K562 (cell line): ENCODE measurements around the gene PLEKHG3. TPM values are rescaled to one million over a fixed set of nuclear protein-coding genes. Genes with fewer than 3 reads are reported as not detected.

Experiments used
- ATAC-seq: fragments of 200-7000 bp; cut with Tn5 transposase; 3 replicates; pipeline ENCODE4 v1.9.1; 2020; ENCODE audit warnings: moderate library complexity
- BruUV-seq: library from RNA; stranded (reverse); fragments of 400-500 nt; replicated peaks from 2 replicates; lab custom pipeline; 2021; lab: Mats Ljungman, UMichigan
- CTCF ChIA-PET: fragments of 300-600 bp; formaldehyde crosslinking; extraction: SDS; loops from one replicate; lab custom pipeline; 2021; ENCODE audit warnings: low intra/inter-chr PET ratio; lab: Yijun Ruan, JAX
- POLR2A ChIA-PET: fragments of 300-600, 350-650 bp; sonication (Branson Sonifier 250); formaldehyde crosslinking; extraction: SDS; loops from one replicate; lab custom pipeline; 2021; ENCODE audit warnings: antibody characterized with exemption, inconsistent platforms; lab: Yijun Ruan, JAX
- DNase-seq, 4 experiments: peaks; one replicate each; pipeline versions ENCODE4 v3.0.0 to v3.0.0-alpha.2; 2011 to 2018; ENCODE audit warnings: low spot score in 3 of 4, mixed read lengths in 3 of 4; ENCODE audit errors: extremely low read depth in 1 of 4
- FAIRE-seq: peaks from 2 replicates; lab custom pipeline; 2011; peaks lifted over from hg19 to GRCh38; lab: Jason Lieb, UNC
- H2AFZ ChIP-seq: 2 replicates; pipeline ENCODE4 v1.6.0; 2011; ENCODE audit warnings: low read depth, low read length, control low read depth, inconsistent platforms
- H3K27ac ChIP-seq: fragments of 200-600 bp; 3 replicates; pipeline ENCODE4 v1.8.0; 2011; ENCODE audit warnings: low read depth, mild to moderate bottlenecking, control low read depth, inconsistent platforms, low read length, moderate library complexity, mixed read lengths; ENCODE audit errors: extremely low read depth
- H3K27me3 ChIP-seq, 2 experiments: fragments of 300-600 bp in 1 of 2; 2 replicates in 1 of 2; 3 replicates in 1 of 2; pipeline versions ENCODE4 v1.6.0 to v1.8.0; 2011; ENCODE audit warnings: inconsistent platforms in 2 of 2, low read length in 2 of 2, mild to moderate bottlenecking in 1 of 2, mixed read lengths in 1 of 2, moderate library complexity in 1 of 2; ENCODE audit not compliant: control insufficient read depth in 2 of 2, insufficient read depth in 2 of 2
- H3K36me3 ChIP-seq: fragments of 300-600 bp; 3 replicates; pipeline ENCODE4 v1.8.0; 2011; ENCODE audit warnings: mild to moderate bottlenecking, low read length, inconsistent platforms; ENCODE audit not compliant: control insufficient read depth, insufficient read depth
- H3K4me1 ChIP-seq, 2 experiments: fragments of 200-600 bp in 1 of 2; replicated peaks in 1 of 2; 2 replicates in 1 of 2; 3 replicates in 1 of 2; pipeline versions ENCODE4 v1.5.1 to v1.8.0; 2011; ENCODE audit warnings: inconsistent platforms in 2 of 2, low read length in 2 of 2, mild to moderate bottlenecking in 1 of 2, mixed read lengths in 1 of 2, moderate library complexity in 1 of 2; ENCODE audit not compliant: control insufficient read depth in 2 of 2, insufficient read depth in 2 of 2
- H3K4me2 ChIP-seq: 2 replicates; pipeline ENCODE4 v1.6.1; 2011; ENCODE audit warnings: low read length, control low read depth, inconsistent platforms, mixed read lengths; ENCODE audit not compliant: insufficient read depth
- H3K4me3 ChIP-seq: fragments of 200-600 bp; sonication (generic), shearing (Covaris generic); 2 replicates; pipeline ENCODE4 v1.5.1; 2016; ENCODE audit warnings: control low read depth, inconsistent platforms
- H3K79me2 ChIP-seq: fragments of 200-600 bp; 3 replicates; pipeline ENCODE4 v1.8.0; 2011; ENCODE audit warnings: low read length, inconsistent platforms; ENCODE audit not compliant: control insufficient read depth, insufficient read depth
- H3K9ac ChIP-seq, 2 experiments: 2 replicates each; pipeline versions ENCODE4 v1.6.0 to v1.6.1; 2011; ENCODE audit warnings: low read depth in 2 of 2, low read length in 2 of 2, control low read depth in 1 of 2, inconsistent platforms in 1 of 2, mild to moderate bottlenecking in 1 of 2, mixed read lengths in 1 of 2; ENCODE audit not compliant: insufficient read depth in 1 of 2
- H3K9me1 ChIP-seq: one replicate; pipeline ENCODE4 v1.6.0; 2011; ENCODE audit warnings: inconsistent platforms, mild to moderate bottlenecking, low read length, moderate library complexity; ENCODE audit not compliant: control insufficient read depth, insufficient read depth
- H3K9me3 ChIP-seq: replicated peaks from 2 replicates; pipeline ENCODE4 v1.5.1; 2011; ENCODE audit warnings: low read depth, low read length, inconsistent platforms; ENCODE audit not compliant: control insufficient read depth, insufficient read depth
- H4K20me1 ChIP-seq: replicated peaks from 2 replicates; pipeline ENCODE4 v1.6.1; 2011; ENCODE audit warnings: low read length, inconsistent platforms, mixed read lengths; ENCODE audit not compliant: control insufficient read depth, insufficient read depth
- ATF7 ChIP-seq: fragments of 450-650 bp; IDR thresholded peaks from 2 replicates; pipeline ENCODE4 v1.7.1; 2014; ENCODE audit warnings: mild to moderate bottlenecking, moderate library complexity
- HNRNPLL ChIP-seq: fragments of 200-400 bp; formaldehyde crosslinking; IDR thresholded peaks from 2 replicates; pipeline ENCODE4 v1.6.1; 2017; ENCODE audit warnings: low read length, low read depth, mild to moderate bottlenecking; ENCODE audit not compliant: poor library complexity, severe bottlenecking
- PHF20 ChIP-seq: fragments of 450-650 bp; IDR thresholded peaks from 2 replicates; pipeline ENCODE4 v1.6.1; 2018; ENCODE audit not compliant: partially characterized antibody
- SMAD1 ChIP-seq: fragments of 150-350 bp; IDR thresholded peaks from 2 replicates; pipeline ENCODE4 v1.6.1; 2014; ENCODE audit warnings: low read length, low read depth; ENCODE audit not compliant: partially characterized antibody
- SP1 ChIP-seq: sonication (generic); formaldehyde crosslinking; IDR thresholded peaks from 2 replicates; pipeline ENCODE4 v1.8.1; 2022; ENCODE audit warnings: mild to moderate bottlenecking, missing genetic modification reagents
- TAF1 ChIP-seq: IDR thresholded peaks from 2 replicates; pipeline ENCODE4 v1.6.1; 2011; ENCODE audit warnings: mild to moderate bottlenecking, low read length, moderate library complexity; ENCODE audit not compliant: insufficient read depth, control insufficient read depth, severe bottlenecking; ENCODE audit errors: extremely low read depth
- ZNF239 ChIP-seq: fragments of 250-450 bp; sonication (Bioruptor Pico); IDR thresholded peaks from 2 replicates; pipeline ENCODE4 v1.4.0; 2020; ENCODE audit warnings: mild to moderate bottlenecking
- WGBS: fragments of 100-300 bp; shearing (Covaris generic); methylation state at CpG from one replicate; pipeline ENCODE4 v1.1.6; 2016; ENCODE audit warnings: low coverage, mixed read lengths; ENCODE audit not compliant: insufficient coverage; ENCODE audit errors: missing lambda C conversion rate; 5-methylcytosine and 5-hydroxymethylcytosine counted together
- in situ Hi-C: fragments of 300-500 bp; cut with MboI; formaldehyde crosslinking; loops from 4 replicates; pipeline ENCODE4 v1.15.0; 2018; ENCODE audit warnings: inconsistent platforms, mixed read lengths
- intact Hi-C: fragments of 100-400 bp; cut with micrococcal nuclease; formaldehyde crosslinking; loops from 2 replicates; pipeline ENCODE4 v1.14.2; 2022
- polyA plus RNA-seq, 8 experiments: library from polyadenylated mRNA; depleted of rRNA in 4 of 8; stranded (reverse) in 5 of 8; unstranded in 3 of 8; fragments of >200 nt; fragmentation: Nextera tagmentation in 2 of 8; fragmentation: Illumina TruSeq in 1 of 8; extraction: Ambion mirVana in 2 of 8; extraction: Trizol in 1 of 8; gene quantifications; 2 replicates each; pipeline versions ENCODE4 v1.2.1 to v1.2.3, GENCODE V29; 2011 to 2014; ENCODE audit warnings: inconsistent platforms in 1 of 8, missing spikeins in 1 of 8
- total RNA-seq, 7 experiments: library from RNA; depleted of rRNA in 6 of 7; stranded (reverse); fragments of >200 nt in 6 of 7; fragmentation: Illumina TruSeq in 2 of 7; extraction: Trizol in 2 of 7; gene quantifications; 2 replicates each; pipeline versions ENCODE4 v1.2.1 to v1.2.3, GENCODE V29; 2011 to 2021; ENCODE audit warnings: low replicate concordance in 1 of 7
- TF ChIP-seq, protein P1 (sequence below): fragments of 250-450 bp; sonication (Bioruptor Pico); IDR thresholded peaks from 2 replicates; pipeline ENCODE4 v1.5.0; 2020; ENCODE audit warnings: mild to moderate bottlenecking, borderline replicate concordance
- TF ChIP-seq, protein P2 (sequence below): fragments of 450-650 bp; conservative IDR thresholded peaks from 2 replicates; pipeline ENCODE4 v1.6.1; 2016; ENCODE audit warnings: missing genetic modification characterization, low read depth, mild to moderate bottlenecking, control low read depth, missing compliant biosample characterization

Gene PLEKHG3
- total and polyA plus RNA-seq, 9 of the 15 experiments (the other 6 are each of a cell fraction or from before 2014, with no cell fraction given): 0.04 to 0.16 TPM; not detected in 7

DNA sequence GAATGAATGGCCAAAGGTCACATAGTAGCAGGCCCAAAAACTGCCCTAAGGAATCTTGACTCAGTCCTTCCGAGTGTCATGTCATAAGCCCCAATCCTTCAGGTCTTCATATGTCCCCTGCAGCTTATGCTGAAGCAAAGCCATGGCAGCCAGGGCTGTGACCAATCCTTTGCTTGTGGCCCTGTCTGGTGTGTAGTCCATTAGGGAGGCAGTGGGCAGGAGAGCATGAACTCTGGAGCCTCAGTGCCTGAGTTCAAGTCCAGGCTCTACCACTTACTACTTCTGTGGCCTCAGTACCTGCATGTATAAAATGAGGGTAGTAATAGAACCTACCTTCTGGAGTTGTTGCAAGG lies 20.3 kb downstream of the PLEKHG3 start:
- ChIA-PET CTCF (no interaction called here), POLR2A (interaction anchor here (1.3 kb wide), 1 partner anchor 18 kb away, joined by 3 read pairs; no protein-coding TSS in a partner anchor)
- H3K9me1 ChIP-seq: no peaks in the 10 kb centered on the region
- H3K36me3 ChIP-seq: no peaks in the 10 kb centered on the region
- H4K20me1 ChIP-seq: no peaks in the 10 kb centered on the region
- TF ChIP-seq PHF20: no peak
- TF ChIP-seq SMAD1: no peak
- TF ChIP-seq ZNF239 (CRISPR knock-in tag): no peak
- TF ChIP-seq TAF1: no peak
- no peak for TF ChIP-seq ATF7
- TF ChIP-seq HNRNPLL: no peak
- in situ Hi-C loops: no loop called here
- no peak for DNase-seq
- no peak overlapping the region for H2AFZ ChIP-seq
- no peak for FAIRE-seq
- no peak for ATAC-seq
- 0% methylated on average over 1 of the region's 1 CpG for WGBS
- no peak overlapping the region for H3K9ac ChIP-seq
- intact Hi-C loops: no loop called here
- BruUV-seq: no TSS peak
- H3K79me2 ChIP-seq: no peaks in the 10 kb centered on the region
- H3K27ac ChIP-seq: no peak overlapping the region
- H3K4me3 ChIP-seq: no peak overlapping the region
- no peaks in the 10 kb centered on the region; a peak in 1 of 5 replicates for H3K4me1 ChIP-seq
- no peaks in the 10 kb centered on the region for H3K9me3 ChIP-seq
- H3K27me3 ChIP-seq: peaks cover 4 to 70% of the 10 kb centered on the region in 2 experiments; a peak in 3 of 5 replicates
- H3K4me2 ChIP-seq: no peak overlapping the region

DNA sequence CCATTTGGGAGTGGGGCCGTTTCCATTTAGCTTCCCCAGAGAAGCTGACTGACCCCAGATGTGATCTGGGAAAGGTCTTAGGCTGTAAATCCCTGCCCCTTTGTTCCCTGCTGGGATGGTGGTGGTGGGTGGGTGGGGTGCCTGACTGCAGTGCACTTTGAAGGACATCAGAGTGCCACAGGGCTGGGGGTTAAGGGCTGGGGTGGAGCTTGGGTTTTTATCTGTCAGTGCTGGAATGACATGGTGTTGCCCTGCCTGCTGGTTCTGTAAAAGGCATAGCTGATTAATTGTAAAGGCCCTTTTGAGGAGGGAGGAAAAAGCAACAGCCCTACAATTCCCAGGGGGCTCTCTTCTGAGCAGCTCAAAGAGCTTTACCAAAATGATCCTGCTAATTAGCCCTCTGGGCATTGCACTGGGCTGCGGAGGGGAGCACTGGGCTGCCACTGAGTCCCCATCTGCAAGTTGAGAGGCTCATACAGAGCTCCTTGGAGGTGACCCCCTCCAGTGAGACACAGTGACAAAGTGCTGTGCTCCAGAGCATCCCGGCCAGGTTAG lies 21.1 kb downstream of the PLEKHG3 start:
- ATAC-seq: no peak
- 4% methylated on average over 3 of the region's 3 CpGs for WGBS
- BruUV-seq: no TSS peak
- FAIRE-seq: no peak
- Histone ChIP-seq H3K79me2 (no peaks in the 10 kb centered on the region), H3K9ac (no peak overlapping the region), H4K20me1 (no peaks in the 10 kb centered on the region), H3K36me3 (no peaks in the 10 kb centered on the region), H3K27ac (no peak overlapping the region), H3K4me2 (no peak overlapping the region), H3K9me1 (no peaks in the 10 kb centered on the region), H2AFZ (no peak overlapping the region), H3K27me3 (peaks cover 4 to 65% of the 10 kb centered on the region in 2 experiments; a peak in 3 of 5 replicates), H3K9me3 (no peaks in the 10 kb centered on the region), H3K4me1 (no peaks in the 10 kb centered on the region; a peak in 1 of 5 replicates), H3K4me3 (no peak overlapping the region)
- in situ Hi-C loops (no loop called here), intact Hi-C loops (no loop called here)
- ChIA-PET POLR2A (interaction anchor here (1.3 kb wide), 1 partner anchor 19 kb away, joined by 3 read pairs; no protein-coding TSS in a partner anchor), CTCF (no interaction called here)
- DNase-seq: no peak
- TF ChIP-seq, protein P1, sequence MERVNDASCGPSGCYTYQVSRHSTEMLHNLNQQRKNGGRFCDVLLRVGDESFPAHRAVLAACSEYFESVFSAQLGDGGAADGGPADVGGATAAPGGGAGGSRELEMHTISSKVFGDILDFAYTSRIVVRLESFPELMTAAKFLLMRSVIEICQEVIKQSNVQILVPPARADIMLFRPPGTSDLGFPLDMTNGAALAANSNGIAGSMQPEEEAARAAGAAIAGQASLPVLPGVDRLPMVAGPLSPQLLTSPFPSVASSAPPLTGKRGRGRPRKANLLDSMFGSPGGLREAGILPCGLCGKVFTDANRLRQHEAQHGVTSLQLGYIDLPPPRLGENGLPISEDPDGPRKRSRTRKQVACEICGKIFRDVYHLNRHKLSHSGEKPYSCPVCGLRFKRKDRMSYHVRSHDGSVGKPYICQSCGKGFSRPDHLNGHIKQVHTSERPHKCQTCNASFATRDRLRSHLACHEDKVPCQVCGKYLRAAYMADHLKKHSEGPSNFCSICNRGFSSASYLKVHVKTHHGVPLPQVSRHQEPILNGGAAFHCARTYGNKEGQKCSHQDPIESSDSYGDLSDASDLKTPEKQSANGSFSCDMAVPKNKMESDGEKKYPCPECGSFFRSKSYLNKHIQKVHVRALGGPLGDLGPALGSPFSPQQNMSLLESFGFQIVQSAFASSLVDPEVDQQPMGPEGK (CRISPR knock-in tag): no peak
- TF ChIP-seq, protein P2, sequence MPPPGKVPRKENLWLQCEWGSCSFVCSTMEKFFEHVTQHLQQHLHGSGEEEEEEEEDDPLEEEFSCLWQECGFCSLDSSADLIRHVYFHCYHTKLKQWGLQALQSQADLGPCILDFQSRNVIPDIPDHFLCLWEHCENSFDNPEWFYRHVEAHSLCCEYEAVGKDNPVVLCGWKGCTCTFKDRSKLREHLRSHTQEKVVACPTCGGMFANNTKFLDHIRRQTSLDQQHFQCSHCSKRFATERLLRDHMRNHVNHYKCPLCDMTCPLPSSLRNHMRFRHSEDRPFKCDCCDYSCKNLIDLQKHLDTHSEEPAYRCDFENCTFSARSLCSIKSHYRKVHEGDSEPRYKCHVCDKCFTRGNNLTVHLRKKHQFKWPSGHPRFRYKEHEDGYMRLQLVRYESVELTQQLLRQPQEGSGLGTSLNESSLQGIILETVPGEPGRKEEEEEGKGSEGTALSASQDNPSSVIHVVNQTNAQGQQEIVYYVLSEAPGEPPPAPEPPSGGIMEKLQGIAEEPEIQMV (tag): no peak
- TF ChIP-seq SP1 (CRISPR knock-in tag): no peak
